WTC11 (cell line): ENCODE data around the gene MRPL54.

Experiments
- CBFB ChIP-seq: sonication (generic); formaldehyde crosslinking; IDR thresholded peaks from 2 replicates; pipeline ENCODE4 v1.8.1; 2022; ENCODE audit warnings: mild to moderate bottlenecking, low read depth, missing genetic modification reagents
- CTCF ChIP-seq: fragments of 200-600 bp; IDR thresholded peaks from 2 replicates; pipeline ENCODE4 v1.8.0; 2022; ENCODE audit warnings: antibody characterized with exemption
- FOXJ3 ChIP-seq: sonication (generic); formaldehyde crosslinking; IDR thresholded peaks from 2 replicates; pipeline ENCODE4 v1.9.0; 2021; ENCODE audit warnings: missing genetic modification reagents, mild to moderate bottlenecking, borderline replicate concordance
- IRF1 ChIP-seq: sonication (generic); formaldehyde crosslinking; IDR thresholded peaks from 2 replicates; pipeline ENCODE4 v1.8.0; 2023; ENCODE audit warnings: missing genetic modification reagents
- KAT7 ChIP-seq: sonication (generic); formaldehyde crosslinking; IDR thresholded peaks from 2 replicates; pipeline ENCODE4 v1.8.1; 2023; ENCODE audit warnings: missing genetic modification reagents, mild to moderate bottlenecking, borderline replicate concordance
- MLX ChIP-seq: sonication (generic); formaldehyde crosslinking; IDR thresholded peaks from 2 replicates; pipeline ENCODE4 v1.8.1; 2023; ENCODE audit warnings: mild to moderate bottlenecking, missing genetic modification reagents, moderate library complexity
- PRDM15 ChIP-seq: sonication (generic); formaldehyde crosslinking; IDR thresholded peaks from 2 replicates; pipeline ENCODE4 v1.8.0; 2022; ENCODE audit warnings: missing genetic modification reagents
- SMAD4 ChIP-seq: sonication (generic); formaldehyde crosslinking; IDR thresholded peaks from 2 replicates; pipeline ENCODE4 v1.8.0; 2022; ENCODE audit warnings: mild to moderate bottlenecking, missing genetic modification reagents
- SP1 ChIP-seq: sonication (generic); formaldehyde crosslinking; conservative IDR thresholded peaks from 2 replicates; pipeline ENCODE4 v1.8.1; 2022; ENCODE audit warnings: missing genetic modification reagents
- TCF7 ChIP-seq: sonication (generic); formaldehyde crosslinking; IDR thresholded peaks from 2 replicates; pipeline ENCODE4 v1.8.0; 2022; ENCODE audit warnings: mild to moderate bottlenecking, low read depth, missing genetic modification reagents, moderate library complexity
- TEAD4 ChIP-seq: sonication (generic); formaldehyde crosslinking; IDR thresholded peaks from 2 replicates; pipeline ENCODE4 v1.8.0; 2022; ENCODE audit warnings: mild to moderate bottlenecking, missing genetic modification reagents
- ZBTB21 ChIP-seq: sonication (generic); formaldehyde crosslinking; IDR thresholded peaks from 2 replicates; pipeline ENCODE4 v1.8.1; 2023; ENCODE audit warnings: mild to moderate bottlenecking, missing genetic modification reagents, borderline replicate concordance
- TF ChIP-seq, protein P1 (sequence below): sonication (generic); formaldehyde crosslinking; IDR thresholded peaks from 2 replicates; pipeline ENCODE4 v1.8.0; 2022; ENCODE audit warnings: mild to moderate bottlenecking, missing genetic modification reagents

- TF ChIP-seq CTCF (no peak), PRDM15 (CRISPR knock-in tag) (no peak), TCF7 (no peak), IRF1 (CRISPR knock-in tag) (no peak), SP1 (CRISPR knock-in tag) (no peak), SMAD4 (CRISPR knock-in tag) (no peak), MLX (no peak), FOXJ3 (no peak), TEAD4 (no peak), ZBTB21 (CRISPR knock-in tag) (no peak), CBFB (CRISPR knock-in tag) (no peak), KAT7 (CRISPR knock-in tag) (no peak)
- TF ChIP-seq, protein P1, sequence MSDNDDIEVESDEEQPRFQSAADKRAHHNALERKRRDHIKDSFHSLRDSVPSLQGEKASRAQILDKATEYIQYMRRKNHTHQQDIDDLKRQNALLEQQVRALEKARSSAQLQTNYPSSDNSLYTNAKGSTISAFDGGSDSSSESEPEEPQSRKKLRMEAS (CRISPR knock-in tag) = no peak
These were observed 16.0 kb upstream of the MRPL54 start for GRCh38 chr19:3746371-3747056.
